ENCODE results near the gene CTNNA1.
"Not testable (repeated sequence)": the region's sequence is repeated elsewhere in the genome, so short reads cannot be mapped to it uniquely, and the experiment has no call there.

Gene CTNNA1, protein sequence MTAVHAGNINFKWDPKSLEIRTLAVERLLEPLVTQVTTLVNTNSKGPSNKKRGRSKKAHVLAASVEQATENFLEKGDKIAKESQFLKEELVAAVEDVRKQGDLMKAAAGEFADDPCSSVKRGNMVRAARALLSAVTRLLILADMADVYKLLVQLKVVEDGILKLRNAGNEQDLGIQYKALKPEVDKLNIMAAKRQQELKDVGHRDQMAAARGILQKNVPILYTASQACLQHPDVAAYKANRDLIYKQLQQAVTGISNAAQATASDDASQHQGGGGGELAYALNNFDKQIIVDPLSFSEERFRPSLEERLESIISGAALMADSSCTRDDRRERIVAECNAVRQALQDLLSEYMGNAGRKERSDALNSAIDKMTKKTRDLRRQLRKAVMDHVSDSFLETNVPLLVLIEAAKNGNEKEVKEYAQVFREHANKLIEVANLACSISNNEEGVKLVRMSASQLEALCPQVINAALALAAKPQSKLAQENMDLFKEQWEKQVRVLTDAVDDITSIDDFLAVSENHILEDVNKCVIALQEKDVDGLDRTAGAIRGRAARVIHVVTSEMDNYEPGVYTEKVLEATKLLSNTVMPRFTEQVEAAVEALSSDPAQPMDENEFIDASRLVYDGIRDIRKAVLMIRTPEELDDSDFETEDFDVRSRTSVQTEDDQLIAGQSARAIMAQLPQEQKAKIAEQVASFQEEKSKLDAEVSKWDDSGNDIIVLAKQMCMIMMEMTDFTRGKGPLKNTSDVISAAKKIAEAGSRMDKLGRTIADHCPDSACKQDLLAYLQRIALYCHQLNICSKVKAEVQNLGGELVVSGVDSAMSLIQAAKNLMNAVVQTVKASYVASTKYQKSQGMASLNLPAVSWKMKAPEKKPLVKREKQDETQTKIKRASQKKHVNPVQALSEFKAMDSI

DNA sequence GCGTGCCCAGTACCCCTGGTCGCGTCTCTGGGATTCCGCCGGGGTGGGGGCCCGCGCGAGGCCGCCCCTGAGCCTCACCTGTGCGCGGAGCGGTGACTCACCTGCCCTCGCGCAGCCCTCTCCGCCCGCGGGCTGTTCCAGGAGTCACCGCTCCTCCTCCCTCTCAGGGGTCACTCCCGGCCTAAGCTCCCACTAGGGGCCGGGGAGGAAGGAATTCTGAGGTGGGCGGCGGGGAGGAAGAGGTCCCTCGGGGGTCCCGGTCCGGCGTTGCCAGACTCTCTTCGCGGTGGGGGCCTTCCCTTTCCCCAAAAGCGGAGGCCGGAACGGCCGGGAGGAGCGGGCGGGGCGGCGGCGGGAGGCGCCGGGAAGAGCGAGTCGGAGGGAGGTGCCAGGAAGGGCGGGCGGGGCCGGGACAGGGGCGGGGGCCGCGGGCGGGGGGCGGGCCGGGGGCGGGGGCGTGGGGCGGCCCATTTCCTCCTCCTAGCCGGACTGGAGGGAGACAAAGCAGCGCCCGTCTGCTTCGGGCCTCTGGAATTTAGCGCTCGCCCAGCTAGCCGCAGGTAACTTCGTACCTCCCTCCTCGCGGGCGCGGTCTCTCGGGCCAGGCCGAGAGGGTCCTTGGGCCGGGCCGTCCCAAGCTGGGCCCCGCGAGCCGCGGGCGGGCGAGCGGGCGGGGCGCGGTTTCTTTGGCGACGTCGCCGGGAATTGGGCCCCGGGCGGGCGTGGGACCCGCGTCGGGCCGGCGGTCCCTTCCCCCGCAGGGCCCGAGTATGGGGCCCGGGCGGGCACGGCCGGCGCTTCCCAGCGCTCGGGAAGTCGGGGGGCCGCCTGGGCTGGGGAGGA is at the start of gene CTNNA1:
Gene CTNNA1 (plus strand): TSS at position 475 of the 843 bp plus-strand sequence. CDS start 28,500 bp downstream, outside the sequence.
- H3K36me3 Mint-ChIP-seq (ENCODE audit: low read depth), result peaks cover 35% of the 10 kb centered on the region

GRCh38 chr5:138703777-138704176 is 49.4 kb upstream of the CTNNA1 start:
- not testable (repeated sequence) for H3K27me3 Mint-ChIP-seq (ENCODE audit: low read depth); H3K27ac Mint-ChIP-seq; H3K4me3 Mint-ChIP-seq; H3K9me3 Mint-ChIP-seq; H3K36me3 Mint-ChIP-seq (ENCODE audit: low read depth)
- peaks cover 24% of the 10 kb centered on the region for H3K4me1 Mint-ChIP-seq

More for the DNA sequence above, at the start of gene CTNNA1:
- peak within 1 kb of the TSS; percentile 93 to 98 (median 98) for H3K27ac Mint-ChIP-seq
- TF ChIP-seq, protein P1, sequence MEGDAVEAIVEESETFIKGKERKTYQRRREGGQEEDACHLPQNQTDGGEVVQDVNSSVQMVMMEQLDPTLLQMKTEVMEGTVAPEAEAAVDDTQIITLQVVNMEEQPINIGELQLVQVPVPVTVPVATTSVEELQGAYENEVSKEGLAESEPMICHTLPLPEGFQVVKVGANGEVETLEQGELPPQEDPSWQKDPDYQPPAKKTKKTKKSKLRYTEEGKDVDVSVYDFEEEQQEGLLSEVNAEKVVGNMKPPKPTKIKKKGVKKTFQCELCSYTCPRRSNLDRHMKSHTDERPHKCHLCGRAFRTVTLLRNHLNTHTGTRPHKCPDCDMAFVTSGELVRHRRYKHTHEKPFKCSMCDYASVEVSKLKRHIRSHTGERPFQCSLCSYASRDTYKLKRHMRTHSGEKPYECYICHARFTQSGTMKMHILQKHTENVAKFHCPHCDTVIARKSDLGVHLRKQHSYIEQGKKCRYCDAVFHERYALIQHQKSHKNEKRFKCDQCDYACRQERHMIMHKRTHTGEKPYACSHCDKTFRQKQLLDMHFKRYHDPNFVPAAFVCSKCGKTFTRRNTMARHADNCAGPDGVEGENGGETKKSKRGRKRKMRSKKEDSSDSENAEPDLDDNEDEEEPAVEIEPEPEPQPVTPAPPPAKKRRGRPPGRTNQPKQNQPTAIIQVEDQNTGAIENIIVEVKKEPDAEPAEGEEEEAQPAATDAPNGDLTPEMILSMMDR (IDR thresholded peaks at IDR 0.05; ENCODE audit: unreplicated experiment in 3 of 3), result no peak
- H3K4me1 Mint-ChIP-seq, result peaks cover 36% of the 10 kb centered on the region
- H3K9me3 Mint-ChIP-seq, result peaks cover 21% of the 10 kb centered on the region
- peak within 1 kb of the TSS; percentile 91 to 96 (median 92) for H3K4me3 Mint-ChIP-seq
- H3K27me3 Mint-ChIP-seq (ENCODE audit: low read depth), result no peaks in the 10 kb centered on the region

GRCh38 chr5:138705007-138705406 is 48.2 kb upstream of the CTNNA1 start:
- Mint-ChIP-seq H3K9me3 (no peaks in the 10 kb centered on the region), H3K36me3 (ENCODE audit: low read depth) (no peaks in the 10 kb centered on the region), H3K4me1 (peaks cover 33% of the 10 kb centered on the region), H3K27me3 (ENCODE audit: low read depth) (no peaks in the 10 kb centered on the region), H3K4me3 (no peak overlapping the region), H3K27ac (peak overlapping the region in 2 of 3 experiments; percentile 46 to 64)
- TF ChIP-seq, protein P1 (IDR thresholded peaks at IDR 0.05; ENCODE audit: unreplicated experiment in 3 of 3), result no peak

- no peaks in the 10 kb centered on the region for H3K27me3 Mint-ChIP-seq (ENCODE audit: low read depth)
Measured at GRCh38 chr5:138705567-138705966, 47.7 kb upstream of the CTNNA1 start.

GRCh38 chr5:138706655-138707480 is 46.4 kb upstream of the CTNNA1 start:
- H3K27me3 Mint-ChIP-seq (ENCODE audit: low read depth), result no peaks in the 10 kb centered on the region
- peak overlapping the region in 1 of 3 experiments; percentile 51 for H3K27ac Mint-ChIP-seq
- no peaks in the 10 kb centered on the region for H3K36me3 Mint-ChIP-seq (ENCODE audit: low read depth)
- peaks cover 33% of the 10 kb centered on the region for H3K4me1 Mint-ChIP-seq
- H3K9me3 Mint-ChIP-seq, result no peaks in the 10 kb centered on the region
- H3K4me3 Mint-ChIP-seq, result no peak overlapping the region
- TF ChIP-seq, protein P1 (IDR thresholded peaks at IDR 0.05; ENCODE audit: unreplicated experiment in 3 of 3), result no peak

More at GRCh38 chr5:138705567-138705966, 47.7 kb upstream of the CTNNA1 start:
- no peaks in the 10 kb centered on the region for H3K9me3 Mint-ChIP-seq
- H3K4me1 Mint-ChIP-seq, result peaks cover 33% of the 10 kb centered on the region
- H3K27ac Mint-ChIP-seq, result peak overlapping the region in 1 of 3 experiments; percentile 46
- H3K36me3 Mint-ChIP-seq (ENCODE audit: low read depth), result no peaks in the 10 kb centered on the region
- no peak overlapping the region for H3K4me3 Mint-ChIP-seq
- TF ChIP-seq, protein P1 (IDR thresholded peaks at IDR 0.05; ENCODE audit: unreplicated experiment in 3 of 3), result no peak
